Testis (tissue), 2 donors: Measurements from ENCODE around the gene ZNF683.

ENCODE experiments used
- CTCF ChIP-seq, 3 experiments: fragments of 450-650 bp in 2 of 3; fragments of 200-600 bp in 1 of 3; sonication (generic) in 1 of 3; IDR thresholded peaks; one replicate each; pipeline ENCODE4 v1.5.1; 2016 to 2019; ENCODE audit warnings: antibody characterized with exemption in 3 of 3, mild to moderate bottlenecking in 2 of 3, moderate library complexity in 1 of 3
- POLR2A ChIP-seq: fragments of 450-650 bp; IDR thresholded peaks from one replicate; pipeline ENCODE4 v1.6.1; 2017; ENCODE audit warnings: antibody characterized with exemption, mild to moderate bottlenecking, moderate library complexity

GRCh38 chr1:26323382-26323781 is 49.2 kb downstream of the ZNF683 start:
- TF ChIP-seq CTCF (IDR thresholded peaks at IDR 0.05): no peak
- TF ChIP-seq POLR2A: no peak
